Uterus (tissue), 4 donors: ENCODE data around the gene LRIG1. TPM values are rescaled to one million over a fixed set of nuclear protein-coding genes. Genes with fewer than 3 reads are reported as not detected.

ENCODE experiments used
- DNase-seq, 2 donors: peaks; one replicate each; pipeline ENCODE4 v3.0.0-alpha.2; 2019 to 2020
- H3K27ac ChIP-seq, 2 donors: fragments of 200-600 bp; sonication (generic); 1 replicate in 1 of 2; 2 replicates in 1 of 2; pipeline ENCODE4 v1.5.1; 2016 to 2018
- H3K27me3 ChIP-seq, 2 donors: fragments of 200-600 bp; sonication (generic); one replicate each; pipeline ENCODE4 v1.5.1; 2018 to 2019; ENCODE audit warnings: control low read depth in 1 of 2
- H3K36me3 ChIP-seq, 2 donors: fragments of 200-600 bp; sonication (generic); one replicate each; pipeline ENCODE4 v1.5.1; 2019; ENCODE audit warnings: control low read depth in 1 of 2
- H3K4me1 ChIP-seq, 2 donors: fragments of 200-600 bp; sonication (generic); one replicate each; pipeline ENCODE4 v1.5.1; 2018 to 2019; ENCODE audit warnings: control low read depth in 1 of 2
- H3K4me3 ChIP-seq, 2 donors: fragments of 200-600 bp; sonication (generic); 1 replicate in 1 of 2; 2 replicates in 1 of 2; pipeline ENCODE4 v1.5.1; 2018 to 2019; ENCODE audit warnings: mild to moderate bottlenecking in 1 of 2
- H3K9me3 ChIP-seq, 2 donors: fragments of 200-600 bp; sonication (generic); one replicate each; pipeline ENCODE4 v1.5.1; 2019; ENCODE audit warnings: control low read depth in 1 of 2
- POLR2A ChIP-seq, 2 donors: fragments of 450-650 bp; IDR thresholded peaks; one replicate each; pipeline ENCODE4 v1.6.1; 2016; ENCODE audit warnings: antibody characterized with exemption in 2 of 2, mild to moderate bottlenecking in 1 of 2, moderate library complexity in 1 of 2
- intact Hi-C: fragments of 100-400 bp; cut with DNase I; formaldehyde crosslinking; loops from one replicate; pipeline ENCODE4 v1.15.1; 2023; ENCODE audit warnings: low total_unique reads
- total RNA-seq, 4 donors: library from RNA; depleted of rRNA in 3 of 4; stranded (reverse); fragments of >200 nt in 3 of 4; gene quantifications; one replicate each; pipeline versions ENCODE4 v1.1.0 to v1.2.4, GENCODE V29; 2014 to 2023
- TF ChIP-seq, protein P1 (sequence below), 4 experiments: fragments of 200-600 bp in 2 of 4; fragments of 450-650 bp in 2 of 4; sonication (generic) in 2 of 4; IDR thresholded peaks; one replicate each; pipeline ENCODE4 v1.5.1; 2016 to 2019; ENCODE audit warnings: antibody characterized with exemption in 4 of 4, mild to moderate bottlenecking in 2 of 4, moderate library complexity in 1 of 4
- donor health status: DM: yes; HTN: yes; CAD: no.

LRIG1 gene
- total RNA-seq, 4 donors from 2014 or later, result 20.9 to 108 (median 69.6) TPM

DNA sequence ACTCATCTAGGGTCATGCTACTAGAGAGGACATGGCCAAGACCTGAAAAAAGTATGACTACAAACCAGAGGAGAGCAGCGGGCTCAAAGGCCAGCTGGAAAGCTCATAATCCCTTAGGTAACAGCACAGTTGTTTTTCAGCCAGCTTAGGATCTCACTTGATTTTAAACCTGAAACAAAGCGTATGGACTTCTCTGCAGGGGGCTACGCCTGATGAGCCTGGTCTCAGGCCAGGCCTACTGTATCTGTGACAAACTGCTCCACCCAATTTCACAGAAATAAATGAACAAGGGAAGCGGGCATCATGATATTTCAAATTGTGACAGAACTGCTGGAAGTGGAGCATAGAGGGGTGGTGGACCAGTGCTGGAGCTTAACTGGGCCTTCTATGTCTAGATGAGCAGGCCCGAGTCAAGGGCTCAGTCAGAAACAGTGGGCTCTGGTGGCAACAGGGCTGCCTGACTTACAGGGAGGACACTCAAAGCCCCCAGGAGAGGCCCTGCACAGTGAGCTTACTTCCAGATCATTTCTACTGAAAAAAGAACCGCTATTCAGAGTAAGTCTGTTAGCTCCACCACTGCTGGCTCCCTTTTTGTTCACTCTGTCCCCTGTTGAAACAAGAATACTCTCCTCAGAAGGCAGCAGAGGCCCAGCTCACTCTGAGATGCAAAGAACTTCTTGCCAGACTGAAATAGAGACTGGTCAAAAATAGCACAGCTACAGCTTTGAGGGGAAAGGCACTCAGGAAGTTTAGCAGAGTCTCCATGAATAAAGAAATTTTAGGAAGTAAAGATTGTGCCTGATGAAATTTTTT lies 47.0 kb downstream of the LRIG1 start:
- H3K36me3 ChIP-seq, result no peaks in the 10 kb centered on the region
- H3K27ac ChIP-seq, result peak overlapping the region; percentile 55 to 60
- no peaks in the 10 kb centered on the region for H3K9me3 ChIP-seq
- DNase-seq, result no peak
- no peak overlapping the region for H3K4me3 ChIP-seq
- peaks cover 29 to 38% of the 10 kb centered on the region in 2 donors for H3K4me1 ChIP-seq
- no peaks in the 10 kb centered on the region for H3K27me3 ChIP-seq
- TF ChIP-seq, protein P1, sequence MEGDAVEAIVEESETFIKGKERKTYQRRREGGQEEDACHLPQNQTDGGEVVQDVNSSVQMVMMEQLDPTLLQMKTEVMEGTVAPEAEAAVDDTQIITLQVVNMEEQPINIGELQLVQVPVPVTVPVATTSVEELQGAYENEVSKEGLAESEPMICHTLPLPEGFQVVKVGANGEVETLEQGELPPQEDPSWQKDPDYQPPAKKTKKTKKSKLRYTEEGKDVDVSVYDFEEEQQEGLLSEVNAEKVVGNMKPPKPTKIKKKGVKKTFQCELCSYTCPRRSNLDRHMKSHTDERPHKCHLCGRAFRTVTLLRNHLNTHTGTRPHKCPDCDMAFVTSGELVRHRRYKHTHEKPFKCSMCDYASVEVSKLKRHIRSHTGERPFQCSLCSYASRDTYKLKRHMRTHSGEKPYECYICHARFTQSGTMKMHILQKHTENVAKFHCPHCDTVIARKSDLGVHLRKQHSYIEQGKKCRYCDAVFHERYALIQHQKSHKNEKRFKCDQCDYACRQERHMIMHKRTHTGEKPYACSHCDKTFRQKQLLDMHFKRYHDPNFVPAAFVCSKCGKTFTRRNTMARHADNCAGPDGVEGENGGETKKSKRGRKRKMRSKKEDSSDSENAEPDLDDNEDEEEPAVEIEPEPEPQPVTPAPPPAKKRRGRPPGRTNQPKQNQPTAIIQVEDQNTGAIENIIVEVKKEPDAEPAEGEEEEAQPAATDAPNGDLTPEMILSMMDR (IDR thresholded peaks at IDR 0.05), result no peak
- TF ChIP-seq POLR2A (IDR thresholded peaks at IDR 0.05), result no peak
- intact Hi-C loops, result no loop called here

DNA sequence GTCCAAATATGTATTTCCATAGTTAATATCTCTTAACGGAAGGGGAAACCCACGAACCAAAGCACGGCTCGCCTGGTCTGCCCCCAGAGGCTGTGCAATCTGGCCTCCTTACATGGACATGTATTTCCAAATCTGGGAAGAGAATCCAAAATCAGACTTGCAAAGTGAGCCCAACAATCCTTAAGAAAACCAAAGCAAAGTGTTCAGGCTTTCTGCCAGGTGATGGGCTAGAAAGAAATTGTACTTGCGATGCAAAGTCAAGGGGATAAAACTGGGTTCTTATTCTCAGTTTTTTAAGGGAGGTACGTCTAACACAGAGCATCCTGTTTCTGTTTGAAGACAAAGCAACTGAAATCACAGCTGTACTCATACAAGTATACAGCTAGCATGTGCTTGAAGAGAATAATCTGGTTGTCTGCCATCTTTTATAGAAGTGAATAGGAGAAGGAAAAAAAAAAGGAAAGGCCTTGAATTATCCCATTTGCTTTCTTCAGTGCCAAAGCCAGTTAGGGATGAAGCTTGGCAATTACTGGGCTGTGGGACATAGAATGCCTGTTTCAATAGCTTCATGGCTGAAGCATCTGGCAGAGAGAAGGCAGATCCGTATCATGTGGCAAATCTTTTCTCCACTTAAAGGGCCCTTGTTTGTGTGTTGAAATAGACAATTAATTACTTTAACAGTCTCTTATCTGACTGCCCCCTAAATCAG lies 48.4 kb downstream of the LRIG1 start:
- Histone ChIP-seq H3K27ac (peak overlapping the region; percentile 55 to 60), H3K4me3 (no peak overlapping the region), H3K9me3 (no peaks in the 10 kb centered on the region), H3K36me3 (no peaks in the 10 kb centered on the region), H3K27me3 (no peaks in the 10 kb centered on the region), H3K4me1 (peaks cover 29 to 40% of the 10 kb centered on the region in 2 donors)
- intact Hi-C loops, result no loop called here
- TF ChIP-seq POLR2A (IDR thresholded peaks at IDR 0.05), result no peak
- TF ChIP-seq, protein P1 (IDR thresholded peaks at IDR 0.05), result no peak
- DNase-seq, result peak; percentile 46 to 56

DNA sequence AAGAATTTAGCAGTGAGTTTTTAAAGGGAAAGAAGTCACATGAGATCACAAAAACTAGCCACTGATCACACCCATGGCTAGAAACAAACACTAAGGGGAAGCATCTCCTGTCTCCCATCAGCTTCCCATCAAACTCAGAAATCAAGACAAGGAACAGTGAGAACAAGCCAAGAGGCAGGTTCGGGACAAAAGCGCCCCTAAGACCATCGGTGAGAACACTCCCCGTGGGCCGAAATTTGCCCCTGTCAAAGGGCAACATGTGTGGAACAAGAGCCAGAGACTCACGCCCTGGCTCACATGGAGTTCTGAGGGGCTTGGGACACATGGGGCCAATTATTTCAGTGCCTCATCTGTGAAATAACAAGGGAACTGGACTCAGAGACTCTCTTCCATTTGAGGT lies 49.1 kb downstream of the LRIG1 start:
- intact Hi-C loops, result no loop called here
- H3K4me1 ChIP-seq, result peaks cover 29 to 40% of the 10 kb centered on the region in 2 donors
- no peaks in the 10 kb centered on the region for H3K36me3 ChIP-seq
- H3K27ac ChIP-seq, result peak overlapping the region; percentile 55 to 60
- H3K27me3 ChIP-seq, result no peaks in the 10 kb centered on the region
- TF ChIP-seq POLR2A (IDR thresholded peaks at IDR 0.05), result no peak
- TF ChIP-seq, protein P1 (IDR thresholded peaks at IDR 0.05), result no peak
- H3K9me3 ChIP-seq, result no peaks in the 10 kb centered on the region
- no peak for DNase-seq
- no peak overlapping the region for H3K4me3 ChIP-seq

DNA sequence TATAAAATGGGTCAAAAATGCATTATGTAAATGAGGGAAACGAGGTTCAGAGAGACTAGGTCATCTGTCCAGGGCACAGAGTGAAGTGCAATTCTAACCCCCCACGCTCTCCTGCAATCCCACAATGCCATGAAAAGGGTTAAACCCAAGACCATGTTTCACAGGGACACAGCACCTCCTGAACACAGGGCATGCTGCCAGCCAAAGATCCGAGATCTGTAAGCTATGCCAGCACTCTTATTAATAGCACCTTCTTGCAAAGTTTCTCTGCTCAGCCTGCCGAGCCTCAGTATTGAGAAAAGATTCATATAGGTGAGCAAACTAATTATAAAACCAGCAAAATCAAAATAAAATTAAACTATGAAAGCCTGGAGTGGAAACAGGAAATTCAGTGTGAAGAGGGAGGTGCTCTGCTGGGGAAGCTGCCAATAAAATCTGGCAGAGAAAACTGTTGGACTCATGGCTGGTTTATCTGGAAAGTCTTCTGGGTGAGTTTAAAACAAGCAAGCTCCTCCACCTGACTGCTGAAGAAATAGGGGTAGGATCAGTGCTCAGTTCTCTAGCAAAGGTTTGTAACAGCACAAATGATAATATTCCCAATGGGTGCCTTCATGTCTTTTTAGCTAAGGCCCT lies 50.3 kb downstream of the LRIG1 start:
- intact Hi-C loops, result no loop called here
- TF ChIP-seq, protein P1 (IDR thresholded peaks at IDR 0.05), result no peak
- TF ChIP-seq POLR2A (IDR thresholded peaks at IDR 0.05), result no peak
- peak; percentile 80 to 85 for DNase-seq
- Histone ChIP-seq H3K9me3 (no peaks in the 10 kb centered on the region), H3K4me1 (peaks cover 29 to 40% of the 10 kb centered on the region in 2 donors), H3K4me3 (no peak overlapping the region), H3K27me3 (no peaks in the 10 kb centered on the region), H3K27ac (peak overlapping the region; percentile 55 to 60), H3K36me3 (no peaks in the 10 kb centered on the region)
